Aorta (tissue), 5 donors: ENCODE results near the gene ARHGAP26. TPM values are rescaled to one million over a fixed set of nuclear protein-coding genes. Genes with fewer than 3 reads are reported as not detected.

Source experiments
- ATAC-seq: fragments of 200-7000 bp; cut with Tn5 transposase; one replicate; pipeline ENCODE4 v1.9.1; 2022; ENCODE audit warnings: moderate library complexity; ENCODE audit not compliant: low FRiP score
- DNase-seq, 2 donors: peaks; one replicate each; pipeline ENCODE4 v3.0.0-alpha.2; 2020
- H3K27ac ChIP-seq, 2 donors: one replicate each; pipeline ENCODE4 v1.5.1; 2013; ENCODE audit warnings: low read length in 2 of 2, mild to moderate bottlenecking in 2 of 2, moderate library complexity in 2 of 2, control low read depth in 1 of 2, inconsistent platforms in 1 of 2, low read depth in 1 of 2
- H3K27me3 ChIP-seq, 2 donors: one replicate each; pipeline ENCODE4 v1.6.1; 2013; ENCODE audit warnings: control low read depth in 1 of 2, low read length in 1 of 2, mild to moderate bottlenecking in 1 of 2, moderate library complexity in 1 of 2; ENCODE audit not compliant: insufficient read depth in 2 of 2, control insufficient read depth in 1 of 2
- H3K36me3 ChIP-seq, 2 donors: one replicate each; pipeline ENCODE4 v1.6.1; 2013; ENCODE audit warnings: control low read depth in 1 of 2, low read length in 1 of 2, mild to moderate bottlenecking in 1 of 2; ENCODE audit not compliant: insufficient read depth in 2 of 2, control insufficient read depth in 1 of 2
- H3K4me1 ChIP-seq, 2 donors: one replicate each; pipeline ENCODE4 v1.6.1; 2013; ENCODE audit warnings: low read length in 2 of 2, control low read depth in 1 of 2, mild to moderate bottlenecking in 1 of 2, moderate library complexity in 1 of 2; ENCODE audit not compliant: insufficient read depth in 2 of 2, control insufficient read depth in 1 of 2
- H3K4me3 ChIP-seq, 2 donors: one replicate each; pipeline ENCODE4 v1.5.1; 2013; ENCODE audit warnings: low read length in 2 of 2, control low read depth in 1 of 2, mild to moderate bottlenecking in 1 of 2
- H3K9me3 ChIP-seq: one replicate; pipeline ENCODE4 v1.6.1; 2013; ENCODE audit warnings: mild to moderate bottlenecking, low read length; ENCODE audit not compliant: control insufficient read depth
- WGBS, 2 donors: extraction: QIAGEN DNeasy Blood & Tissue Kit; methylation state at CpG; one replicate each; pipeline ENCODE4 v1.1.7; 2013; 5-methylcytosine and 5-hydroxymethylcytosine counted together
- intact Hi-C, 2 donors: fragments of 100-400 bp; cut with DNase I; formaldehyde crosslinking; loops; one replicate each; pipeline versions ENCODE4 v1.14.2 to v1.15.0; 2022
- polyA plus RNA-seq, 2 donors: library from polyadenylated mRNA; stranded (reverse); fragments of 200-250 nt; gene quantifications; one replicate each; pipeline ENCODE4 v1.2.3, GENCODE V29; 2013
- total RNA-seq, 2 donors: library from RNA; stranded (reverse); fragmentation: NEBNext Ultra II Directional; extraction: Animal tissue kit (Norgen Biotek cat#: 25700); gene quantifications; one replicate each; pipeline ENCODE4 v1.2.1, GENCODE V29; 2021
- donor health status: healthy with polysubstance abuse.
- donor health status: Bipolar disorder and iron deficiency.
- donor health status: DM: no; HTN: no; CAD: no.
- donor health status: DM: no; HTN: no; CAD: no.
- donor health status: DM: yes; HTN: yes; CAD: no.

ARHGAP26 gene
- total and polyA plus RNA-seq, 4 donors, result 4.5 to 70.7 (median 29.6) TPM

- no peak for DNase-seq
- peaks cover 2 to 4% of the 10 kb centered on the region in 2 donors for H3K4me1 ChIP-seq
- peak overlapping the region in 1 of 2 donors; percentile 17 for H3K27ac ChIP-seq
- no peaks in the 10 kb centered on the region for H3K27me3 ChIP-seq
- intact Hi-C loops, result loop anchor here (5.0 kb wide), 2 partner anchors 43 to 103 kb away; no protein-coding TSS in a partner anchor
- no peaks in the 10 kb centered on the region for H3K36me3 ChIP-seq
- H3K9me3 ChIP-seq, result no peaks in the 10 kb centered on the region
- no peak overlapping the region for H3K4me3 ChIP-seq
- 3% methylated on average over 3 of the region's 3 CpGs for WGBS, 2 donors
- ATAC-seq, result no peak
These were observed 99.7 kb downstream of the ARHGAP26 start for GRCh38 chr5:142869886-142870285.

- H3K4me1 ChIP-seq, result peaks cover 3 to 4% of the 10 kb centered on the region in 2 donors
- intact Hi-C loops, result loop anchor here in 1 of 2 donors (5.0 kb wide), 1 partner anchor 43 kb away; no protein-coding TSS in a partner anchor
These were observed 100.6 kb downstream of the ARHGAP26 start for GRCh38 chr5:142870532-142871362.

GRCh38 chr5:142871363-142872193 is 101.4 kb downstream of the ARHGAP26 start:
- Histone ChIP-seq H3K4me1 (peaks cover 3 to 4% of the 10 kb centered on the region in 2 donors), H3K9me3 (no peaks in the 10 kb centered on the region), H3K27ac (no peak overlapping the region), H3K4me3 (no peak overlapping the region), H3K36me3 (no peaks in the 10 kb centered on the region), H3K27me3 (no peaks in the 10 kb centered on the region)
- ATAC-seq (no peak), DNase-seq (no peak)
- intact Hi-C loops, result loop anchor here in 1 of 2 donors (5.0 kb wide), 1 partner anchor 44 kb away; no protein-coding TSS in a partner anchor
- WGBS, 2 donors, result 83 to 88% methylated on average over 13 of the region's 13 CpGs

More at GRCh38 chr5:142870532-142871362, 100.6 kb downstream of the ARHGAP26 start:
- WGBS, 2 donors, result 86 to 89% methylated on average over 9 of the region's 9 CpGs
- Histone ChIP-seq H3K4me3 (no peak overlapping the region), H3K27me3 (no peaks in the 10 kb centered on the region), H3K27ac (no peak overlapping the region), H3K9me3 (no peaks in the 10 kb centered on the region), H3K36me3 (no peaks in the 10 kb centered on the region)
- ATAC-seq (no peak), DNase-seq (no peak)

- Histone ChIP-seq H3K4me1 (peaks cover 3 to 4% of the 10 kb centered on the region in 2 donors), H3K27me3 (no peaks in the 10 kb centered on the region), H3K36me3 (no peaks in the 10 kb centered on the region), H3K4me3 (no peak overlapping the region), H3K27ac (no peak overlapping the region), H3K9me3 (no peaks in the 10 kb centered on the region)
- WGBS, 2 donors, result 64 to 72% methylated on average over 3 of the region's 3 CpGs
- ATAC-seq (no peak), DNase-seq (no peak)
- intact Hi-C loops, result loop anchor here in 1 of 2 donors (5.0 kb wide), 1 partner anchor 45 kb away; no protein-coding TSS in a partner anchor
These were observed 102.0 kb downstream of the ARHGAP26 start for GRCh38 chr5:142872217-142872616.

- intact Hi-C loops, result loop anchor here in 1 of 2 donors (5.0 kb wide), 1 partner anchor 45 kb away; no protein-coding TSS in a partner anchor
- no peak overlapping the region for H3K4me3 ChIP-seq
- peaks cover 3 to 4% of the 10 kb centered on the region in 2 donors for H3K4me1 ChIP-seq
- no peak for DNase-seq
- H3K36me3 ChIP-seq, result no peaks in the 10 kb centered on the region
- H3K9me3 ChIP-seq, result no peaks in the 10 kb centered on the region
- no peaks in the 10 kb centered on the region for H3K27me3 ChIP-seq
- no peak for ATAC-seq
- no peak overlapping the region for H3K27ac ChIP-seq
- 52% methylated on average over 3 of the region's 3 CpGs for WGBS, 2 donors
These were observed 102.6 kb downstream of the ARHGAP26 start for GRCh38 chr5:142872795-142873194.

- intact Hi-C loops, result loop anchor here in 1 of 2 donors (5.0 kb wide), 1 partner anchor 47 kb away; no protein-coding TSS in a partner anchor
- H3K4me3 ChIP-seq, result no peak overlapping the region
- H3K36me3 ChIP-seq, result no peaks in the 10 kb centered on the region
- WGBS, 2 donors, result 51 to 57% methylated on average over 5 of the region's 5 CpGs
- no peaks in the 10 kb centered on the region for H3K27me3 ChIP-seq
- ATAC-seq, result no peak
- peaks cover 3 to 4% of the 10 kb centered on the region in 2 donors for H3K4me1 ChIP-seq
- peak overlapping the region in 1 of 2 donors; percentile 55 for H3K27ac ChIP-seq
- DNase-seq, result no peak
- no peaks in the 10 kb centered on the region for H3K9me3 ChIP-seq
These were observed 103.7 kb downstream of the ARHGAP26 start for GRCh38 chr5:142873831-142874230.

GRCh38 chr5:142874540-142874939 is 104.4 kb downstream of the ARHGAP26 start:
- Histone ChIP-seq H3K27ac (peak overlapping the region in 1 of 2 donors; percentile 73), H3K4me3 (no peak overlapping the region), H3K9me3 (no peaks in the 10 kb centered on the region), H3K27me3 (no peaks in the 10 kb centered on the region), H3K4me1 (peaks cover 3 to 4% of the 10 kb centered on the region in 2 donors), H3K36me3 (no peaks in the 10 kb centered on the region)
- peak; percentile 93 to 96 for DNase-seq
- intact Hi-C loops, result loop anchor here in 1 of 2 donors (5.0 kb wide), 1 partner anchor 47 kb away; no protein-coding TSS in a partner anchor
- 2 to 3% methylated on average over 7 of the region's 7 CpGs for WGBS, 2 donors
- ATAC-seq, result peak; percentile 79

GRCh38 chr5:142875936-142876335 is 105.8 kb downstream of the ARHGAP26 start:
- no peak for ATAC-seq
- H3K4me1 ChIP-seq, result peaks cover 0 to 3% of the 10 kb centered on the region in 2 donors
- H3K4me3 ChIP-seq, result no peak overlapping the region
- H3K9me3 ChIP-seq, result no peaks in the 10 kb centered on the region
- H3K27me3 ChIP-seq, result no peaks in the 10 kb centered on the region
- no peak for DNase-seq
- WGBS, 2 donors, result 95 to 97% methylated on average over 3 of the region's 3 CpGs
- intact Hi-C loops, result no loop called here
- no peak overlapping the region for H3K27ac ChIP-seq
- H3K36me3 ChIP-seq, result no peaks in the 10 kb centered on the region
